Right renal cortex interstitium (tissue), 3 donors: ENCODE results near the gene ORC4. TPM values are rescaled to one million over a fixed set of nuclear protein-coding genes. Genes with fewer than 3 reads are reported as not detected.
"Not testable (repeated sequence)": the region's sequence is repeated elsewhere in the genome, so short reads cannot be mapped to it uniquely, and the experiment has no call there.

ENCODE experiments used
- DNase-seq, 3 donors: peaks; one replicate each; pipeline ENCODE4 v3.0.0-alpha.2; 2013; ENCODE audit warnings: low read depth in 3 of 3, low spot score in 2 of 3
- polyA plus RNA-seq, 3 donors: library from polyadenylated mRNA; unstranded; fragments of 120-200 nt; gene quantifications; one replicate each; pipeline ENCODE4 v1.2.1, GENCODE V29; 2013; ENCODE audit not compliant: insufficient read length in 3 of 3

ORC4 gene
- polyA plus RNA-seq, 3 donors = 117 to 123 (median 119) TPM

DNA sequence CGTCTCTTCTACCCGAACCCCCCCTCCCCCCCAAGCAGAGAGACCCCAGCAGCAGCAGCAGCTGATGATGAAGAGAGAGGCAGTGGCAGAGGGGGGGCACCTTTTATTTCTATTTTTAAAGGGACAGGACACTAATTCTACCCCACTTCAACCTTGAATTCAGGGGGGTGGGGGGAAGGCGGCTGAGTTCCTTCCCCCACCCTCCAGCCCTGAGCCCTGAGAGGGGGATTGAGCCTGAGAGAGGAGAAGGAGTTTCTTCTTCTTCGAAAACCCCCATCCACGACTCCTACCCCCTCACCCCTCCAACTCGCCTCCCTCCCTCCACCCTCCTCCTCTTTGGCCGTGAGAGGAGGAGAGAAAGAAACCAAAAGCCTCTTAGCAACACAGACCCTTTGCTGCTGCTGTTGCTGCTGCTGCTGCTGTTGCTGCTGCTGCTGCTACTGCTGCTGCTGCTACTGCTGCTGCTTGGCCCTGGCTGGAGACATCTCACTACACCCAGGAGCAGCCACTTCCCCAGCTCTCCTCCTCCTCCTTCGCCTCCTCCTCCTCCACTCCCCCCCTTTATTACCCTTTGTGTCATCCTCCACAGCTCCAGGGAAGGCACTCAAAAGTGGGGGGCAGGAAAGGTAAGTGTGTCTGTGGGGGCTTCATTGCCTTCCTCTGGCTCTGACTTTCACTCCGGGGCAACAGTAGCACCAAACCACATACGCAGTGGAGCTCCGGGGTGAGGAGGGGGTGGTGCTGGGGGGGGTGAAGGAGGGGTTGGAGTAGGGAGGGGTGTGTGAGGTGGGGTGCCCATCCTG lies 723 bp upstream of the ORC4 start, which contains the start of gene MBD5:
TSS of gene MBD5 (plus strand) at position 33 of the 803 bp plus-strand sequence.
- peak in 1 of 3 donors; percentile 33 for DNase-seq

GRCh38 chr2:148014616-148015015 lies 5.9 kb downstream of the ORC4 start:
- no peak for DNase-seq

DNA sequence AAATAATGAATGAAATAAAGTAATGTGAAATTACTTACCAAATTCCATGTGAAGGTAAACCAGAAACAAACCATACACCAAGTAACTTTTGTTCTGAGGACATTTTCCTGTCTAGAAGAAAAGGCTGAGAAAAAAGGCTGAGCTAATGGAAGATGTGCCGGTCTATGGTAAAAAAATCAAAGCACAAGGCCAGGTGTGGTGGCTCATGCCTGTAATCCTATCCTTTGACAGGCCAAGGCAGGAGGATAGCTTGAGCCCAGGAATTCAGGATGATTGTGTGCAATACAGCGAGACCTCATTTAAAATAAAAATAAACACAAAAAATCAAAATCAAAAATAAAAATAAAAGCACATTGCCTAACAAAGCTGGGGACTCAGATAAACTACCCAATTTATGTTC lies 6.7 kb downstream of the ORC4 start:
- no peak for DNase-seq

- not testable (repeated sequence) for DNase-seq
Measured at GRCh38 chr2:148008411-148008810, 12.1 kb downstream of the ORC4 start.

GRCh38 chr2:148007219-148007900 lies 13.2 kb downstream of the ORC4 start:
- no peak for DNase-seq

GRCh38 chr2:148006249-148007007 lies 14.1 kb downstream of the ORC4 start:
- no peak for DNase-seq

DNA sequence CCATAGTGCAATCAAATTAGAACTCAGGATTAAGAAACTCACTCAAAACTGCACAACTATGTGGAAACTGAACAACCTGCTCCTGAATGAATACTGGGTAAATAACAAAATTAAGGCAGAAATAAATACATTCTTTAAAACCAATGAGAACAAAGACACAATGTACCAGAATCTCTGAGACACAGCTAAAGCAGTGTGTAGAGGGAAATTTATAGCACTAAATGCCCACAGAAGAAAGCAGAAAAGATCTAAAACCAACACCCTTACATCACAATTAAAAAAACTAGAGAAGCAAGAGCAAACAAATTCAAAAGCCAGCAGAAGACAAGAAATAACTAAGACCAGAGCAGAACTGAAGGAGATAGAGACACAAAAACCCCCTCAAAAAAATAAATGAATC lies 18.1 kb downstream of the ORC4 start:
- DNase-seq = not testable (repeated sequence)

DNA sequence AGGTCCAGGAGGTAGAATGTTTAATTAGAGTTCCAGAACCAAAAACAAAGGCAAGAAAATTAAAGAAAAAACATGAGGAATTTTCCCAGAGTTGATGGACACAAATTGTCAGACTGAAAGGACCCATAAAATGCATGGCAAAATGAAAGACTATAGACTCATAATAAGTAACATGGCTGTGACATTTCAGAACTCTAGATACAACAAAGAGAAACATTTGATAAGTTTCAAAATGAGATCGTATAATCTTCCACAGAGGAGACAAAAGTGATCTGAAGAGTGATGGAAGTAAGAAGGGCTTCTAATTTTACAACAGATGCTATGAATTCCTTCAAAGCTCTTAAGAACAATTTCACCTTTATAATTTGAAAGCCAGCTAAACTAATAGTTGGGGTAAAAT lies 20.4 kb downstream of the ORC4 start:
- DNase-seq = no peak

GRCh38 chr2:147999126-147999525 lies 21.4 kb downstream of the ORC4 start:
- no peak for DNase-seq

DNA sequence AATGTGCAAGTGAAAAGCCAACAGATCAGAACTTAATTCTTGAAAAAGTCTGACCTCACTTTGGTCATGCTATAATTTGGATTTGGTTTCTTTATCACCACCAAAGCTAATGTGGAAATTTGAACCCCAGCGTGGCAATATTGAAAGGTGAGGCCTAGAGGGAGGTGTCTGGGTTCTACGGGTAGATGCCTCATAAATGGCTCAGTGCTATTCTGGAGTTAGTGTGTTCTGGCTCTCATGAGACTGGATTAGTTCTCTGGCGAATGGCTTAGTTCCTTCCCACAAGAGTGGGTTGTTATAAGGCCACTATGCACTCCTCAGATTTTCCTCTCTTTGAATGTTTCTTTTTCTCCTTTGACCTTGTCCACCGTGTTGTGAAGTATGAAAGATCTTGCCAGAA lies 22.3 kb downstream of the ORC4 start:
- no peak for DNase-seq

GRCh38 chr2:147996828-147997227 lies 23.7 kb downstream of the ORC4 start:
- DNase-seq = no peak

GRCh38 chr2:147994965-147995364 lies 25.6 kb downstream of the ORC4 start:
- not testable (repeated sequence) for DNase-seq

DNA sequence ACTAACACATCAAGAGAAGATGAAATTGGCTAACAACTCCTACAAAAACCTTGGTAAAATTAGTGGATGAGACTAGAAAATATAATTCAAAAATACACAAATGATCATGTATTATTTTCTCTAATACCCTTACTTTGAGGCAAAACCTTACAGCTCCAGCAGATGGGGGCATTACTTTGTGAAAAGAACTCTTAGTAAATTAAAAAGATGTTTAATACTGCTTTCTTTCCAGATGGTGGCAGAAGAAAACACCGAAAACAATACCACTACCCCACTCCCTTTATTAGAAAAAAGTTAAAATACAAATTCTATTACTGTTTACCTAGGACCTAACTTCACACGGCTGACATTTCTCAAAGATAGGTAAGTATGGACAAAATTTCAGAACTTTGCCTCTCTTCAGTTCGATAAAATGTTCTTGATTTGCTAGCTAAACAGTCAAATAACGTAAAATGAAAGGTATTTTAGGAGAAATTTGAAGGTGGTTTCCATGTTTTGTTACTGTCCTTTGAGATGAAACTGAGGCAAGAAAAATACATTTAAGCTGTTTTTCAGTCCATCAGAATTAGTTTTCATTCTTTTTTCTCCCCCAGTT lies 30.6 kb downstream of the ORC4 start:
- DNase-seq = peak in 2 of 3 donors; percentile 21 to 25

- no peak for DNase-seq
Measured at GRCh38 chr2:147989102-147989501, 31.4 kb downstream of the ORC4 start.

DNA sequence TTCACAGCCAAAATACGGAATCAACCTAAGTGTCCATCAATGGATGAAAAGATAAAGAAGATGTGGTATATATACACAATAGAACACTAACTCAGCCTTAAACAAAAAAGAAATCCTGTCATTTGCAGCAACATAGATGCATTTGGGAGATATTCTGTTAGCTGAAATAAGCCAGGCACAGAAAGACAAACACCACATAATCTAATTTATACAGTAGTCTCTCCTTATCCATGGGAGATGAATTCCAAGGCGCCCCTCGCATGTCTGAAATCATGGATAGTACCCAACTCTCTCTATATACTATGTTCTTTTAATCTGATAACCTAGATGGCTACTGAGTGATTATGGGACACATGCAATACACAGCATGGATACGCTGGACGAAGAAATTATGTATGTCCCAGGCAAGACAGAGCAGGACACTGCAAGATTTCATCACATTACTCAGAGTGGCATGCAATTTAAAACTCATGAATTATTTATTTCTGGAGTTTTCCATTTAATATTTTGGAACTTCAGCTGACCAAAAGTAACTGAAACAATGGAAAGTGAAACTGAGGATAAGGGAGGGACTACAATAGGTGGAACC lies 39.5 kb downstream of the ORC4 start:
- DNase-seq = no peak

GRCh38 chr2:147977679-147978078 lies 42.9 kb downstream of the ORC4 start:
- no peak for DNase-seq

GRCh38 chr2:147976102-147976501 lies 44.4 kb downstream of the ORC4 start:
- DNase-seq = no peak

DNA sequence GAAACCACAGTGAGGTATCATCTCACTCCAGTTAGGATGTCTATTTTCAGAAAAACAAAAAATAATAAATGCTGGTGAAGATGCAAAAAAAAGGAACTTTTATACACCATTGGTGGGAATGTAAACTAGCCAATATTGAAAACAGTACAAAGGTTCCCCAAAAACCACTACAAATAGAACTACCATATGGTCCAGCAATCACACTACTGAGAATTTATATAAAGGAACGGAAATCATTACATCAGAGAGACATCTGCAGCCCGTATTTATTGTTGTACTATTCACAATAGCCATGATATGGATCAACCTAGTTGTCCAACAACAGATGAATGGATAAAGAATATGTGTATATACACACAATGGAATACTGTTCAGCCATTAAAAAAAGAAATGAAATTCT lies 52.0 kb downstream of the ORC4 start:
- no peak for DNase-seq

DNA sequence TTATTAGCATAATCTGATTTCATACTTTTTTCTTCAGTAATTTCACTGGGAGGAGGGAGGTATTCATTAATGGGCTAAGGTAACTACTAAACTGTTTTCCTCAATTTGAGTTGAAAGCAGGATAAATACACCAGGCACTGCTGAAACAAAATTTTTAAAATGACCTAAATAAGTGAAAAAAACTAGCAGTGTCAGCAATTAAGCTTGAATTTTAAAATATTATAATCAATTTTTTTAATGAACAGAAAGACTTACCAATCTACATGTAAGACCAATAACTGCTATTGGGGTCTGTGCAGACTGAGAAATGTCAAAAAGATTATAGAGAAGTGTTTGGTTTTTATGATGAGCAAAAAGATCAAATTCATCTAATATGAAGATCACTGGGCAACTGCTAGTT lies 68.4 kb downstream of the ORC4 start:
- DNase-seq = no peak

DNA sequence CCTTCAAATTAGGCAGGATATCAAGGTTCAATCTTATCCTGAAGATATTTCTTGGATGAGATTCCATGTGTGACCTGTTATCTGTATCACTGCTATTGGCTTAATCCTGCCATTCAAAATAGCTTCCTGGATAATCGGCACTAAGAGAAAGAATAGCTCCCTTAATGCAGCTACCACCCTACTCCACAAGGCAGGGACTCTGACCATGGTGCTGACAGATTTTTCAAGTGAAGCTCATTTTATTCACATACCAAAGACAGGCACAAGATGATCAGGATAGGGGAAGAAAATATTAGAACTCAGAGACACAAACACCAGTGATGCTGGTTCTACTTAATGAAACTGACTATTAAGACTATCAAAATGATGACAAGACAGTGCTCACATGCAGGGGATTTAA lies 74.9 kb downstream of the ORC4 start:
- no peak for DNase-seq

- no peak for DNase-seq
Measured at GRCh38 chr2:147939313-147939712, 81.2 kb downstream of the ORC4 start.
